HG03025 (cell line): ENCODE results near the gene UBASH3B.
A peak's percentile ranks its signal among the peaks of the same experiment; 100 is the strongest.
"Not testable (repeated sequence)": the region's sequence is repeated elsewhere in the genome, so short reads cannot be mapped to it uniquely, and the experiment has no call there.

ENCODE experiments used
- ATAC-seq: cut with Tn5 transposase; IDR thresholded peaks from one replicate; pipeline ENCODE4 v1.9.1; 2021; ENCODE audit warnings: mild to moderate bottlenecking, moderate library complexity; ENCODE audit not compliant: unreplicated experiment, low FRiP score

Gene UBASH3B

GRCh38 chr11:122833846-122834464 is 178.4 kb downstream of the UBASH3B start:
- no peak for ATAC-seq

GRCh38 chr11:122836916-122837315 is 181.4 kb downstream of the UBASH3B start:
- ATAC-seq = no peak

GRCh38 chr11:122837528-122838346 is 182.2 kb downstream of the UBASH3B start:
- ATAC-seq = no peak

- no peak for ATAC-seq
Observed at GRCh38 chr11:122843281-122844141, 188.0 kb downstream of the UBASH3B start.

- no peak for ATAC-seq
Observed at GRCh38 chr11:122847466-122847865, 191.9 kb downstream of the UBASH3B start.

GRCh38 chr11:122848186-122848585 is 192.7 kb downstream of the UBASH3B start:
- no peak for ATAC-seq

GRCh38 chr11:122850076-122850631 is 194.6 kb downstream of the UBASH3B start:
- no peak for ATAC-seq

GRCh38 chr11:122851366-122851966 is 195.9 kb downstream of the UBASH3B start:
- ATAC-seq = peak; percentile 70

- ATAC-seq = no peak
Observed at GRCh38 chr11:122852074-122852795, 196.7 kb downstream of the UBASH3B start.

- no peak for ATAC-seq
Observed at GRCh38 chr11:122852796-122853160, 197.3 kb downstream of the UBASH3B start.

- no peak for ATAC-seq
Observed at GRCh38 chr11:122853261-122853660, 197.7 kb downstream of the UBASH3B start.

GRCh38 chr11:122853971-122854446 is 198.5 kb downstream of the UBASH3B start:
- ATAC-seq = no peak

- no peak for ATAC-seq
Observed at GRCh38 chr11:122861631-122862030, 206.1 kb downstream of the UBASH3B start.

GRCh38 chr11:122862091-122862490 is 206.6 kb downstream of the UBASH3B start:
- no peak for ATAC-seq

GRCh38 chr11:122863154-122863553 is 207.6 kb downstream of the UBASH3B start:
- not testable (repeated sequence) for ATAC-seq

- no peak for ATAC-seq
Observed at GRCh38 chr11:122863704-122864326, 208.3 kb downstream of the UBASH3B start.
